Measurements from ENCODE around the gene LRRC37A2.
"Not testable (repeated sequence)": the region's sequence is repeated elsewhere in the genome, so short reads cannot be mapped to it uniquely, and the experiment has no call there.

The LRRC37A2 gene

DNA sequence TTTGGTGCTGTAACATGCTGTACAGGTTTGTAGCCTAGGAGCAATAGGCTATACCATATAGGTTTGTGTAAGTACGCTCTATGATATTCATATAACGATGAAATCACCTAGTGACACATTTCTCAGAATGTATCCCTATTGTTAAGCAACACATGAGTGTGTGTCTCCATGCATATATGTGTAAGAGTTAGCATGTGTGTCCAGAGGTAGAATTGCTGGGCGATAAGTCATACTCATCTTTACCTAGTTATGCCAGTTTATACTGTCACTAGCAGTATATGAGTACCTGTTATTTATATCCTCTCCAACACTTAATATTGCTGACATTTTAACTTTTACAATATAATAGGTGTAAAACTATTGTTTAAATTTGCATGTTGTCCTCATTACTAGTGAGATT, 88.5 kb downstream of the LRRC37A2 start:
- DNase-seq: not testable (repeated sequence)

DNA sequence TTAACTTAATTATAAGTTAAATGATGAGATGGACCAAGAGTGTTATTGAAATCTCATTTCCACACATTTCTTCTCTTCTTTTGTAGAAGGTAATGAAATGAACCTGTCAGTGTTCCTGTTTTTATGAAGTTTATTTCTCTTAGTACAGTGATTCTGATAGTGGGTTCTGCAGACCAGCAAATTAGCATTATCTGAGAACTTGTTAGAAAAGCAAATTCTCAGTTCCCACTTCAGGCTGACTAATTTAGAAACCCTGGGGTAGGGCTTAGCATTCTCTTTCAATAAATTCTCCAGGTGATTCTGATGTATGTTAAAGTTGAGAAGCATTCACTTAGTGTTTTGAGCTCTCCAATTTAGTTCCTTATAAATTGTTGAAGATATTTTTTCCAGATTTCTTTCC, 90.9 kb downstream of the LRRC37A2 start:
- DNase-seq: not testable (repeated sequence)
